GM12864 (cell line): ENCODE measurements around the gene CPSF7.
A peak's percentile ranks its signal among the peaks of the same experiment; 100 is the strongest.

ENCODE experiments used
- DNase-seq: peaks from one replicate; pipeline ENCODE4 v3.0.0-alpha.2; 2011; ENCODE audit warnings: low read depth
- H3K4me3 ChIP-seq: 2 replicates; pipeline ENCODE4 v1.5.1; 2011; ENCODE audit warnings: mild to moderate bottlenecking, low read depth, low read length, control low read depth
- CTCF ChIP-seq: IDR thresholded peaks from 2 replicates; pipeline ENCODE4 v1.5.1; 2011; ENCODE audit warnings: low read depth, mild to moderate bottlenecking, moderate library complexity, low read length, control low read depth, inconsistent platforms; ENCODE audit errors: missing control alignments

CPSF7 gene

DNA sequence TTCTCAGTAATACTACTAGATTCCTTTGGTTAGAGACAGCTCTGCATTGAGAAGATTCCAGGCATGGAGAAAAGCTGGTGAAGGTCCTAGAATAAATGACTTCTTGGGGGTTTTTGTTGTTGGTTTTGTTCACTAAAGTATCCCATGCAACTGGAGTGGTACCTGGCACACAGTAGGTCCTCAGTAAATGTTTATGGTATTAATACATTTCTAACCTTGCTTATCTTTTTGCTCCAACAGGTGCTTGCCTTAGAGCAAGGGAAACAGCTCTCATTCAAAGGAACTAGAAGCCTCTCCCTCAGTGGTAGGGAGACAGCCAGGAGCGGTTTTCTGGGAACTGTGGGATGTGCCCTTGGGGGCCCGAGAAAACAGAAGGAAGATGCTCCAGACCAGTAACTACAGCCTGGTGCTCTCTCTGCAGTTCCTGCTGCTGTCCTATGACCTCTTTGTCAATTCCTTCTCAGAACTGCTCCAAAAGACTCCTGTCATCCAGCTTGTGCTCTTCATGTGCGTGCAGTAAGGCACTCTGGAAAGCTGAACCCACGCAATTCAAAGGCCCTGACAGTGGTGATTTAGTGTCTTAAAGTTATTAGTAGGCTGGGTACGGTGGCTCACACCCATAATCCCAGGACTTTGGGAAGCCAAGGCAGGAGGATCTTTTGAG lies 65.6 kb downstream of the CPSF7 start:
- no peak overlapping the region for H3K4me3 ChIP-seq
- TF ChIP-seq CTCF, result no peak
- DNase-seq, result no peak

- H3K4me3 ChIP-seq, result peak overlapping the region; percentile 80
- TF ChIP-seq CTCF, result no peak
- DNase-seq, result no peak
Measured at GRCh38 chr11:61362542-61362875, 67.3 kb downstream of the CPSF7 start.

GRCh38 chr11:61361741-61362541 lies 67.8 kb downstream of the CPSF7 start, which contains the start of the genes CYB561A3 and TMEM138:
Gene CYB561A3 (minus strand): TSS chr11:61361882. CDS start chr11:61356713, 5,169 bp downstream.
Gene TMEM138 (plus strand): TSS chr11:61362374. CDS start chr11:61364391, 2,017 bp downstream.
- no peak for TF ChIP-seq CTCF
- peak within 1 kb of the TSS; percentile 80 for H3K4me3 ChIP-seq

GRCh38 chr11:61361237-61361740 lies 68.5 kb downstream of the CPSF7 start:
- no peak for DNase-seq
- peak overlapping the region; percentile 80 for H3K4me3 ChIP-seq
- no peak for TF ChIP-seq CTCF

More at GRCh38 chr11:61361741-61362541, 67.8 kb downstream of the CPSF7 start, which contains the start of the genes CYB561A3 and TMEM138:
- DNase-seq, result peak; percentile 91

DNA sequence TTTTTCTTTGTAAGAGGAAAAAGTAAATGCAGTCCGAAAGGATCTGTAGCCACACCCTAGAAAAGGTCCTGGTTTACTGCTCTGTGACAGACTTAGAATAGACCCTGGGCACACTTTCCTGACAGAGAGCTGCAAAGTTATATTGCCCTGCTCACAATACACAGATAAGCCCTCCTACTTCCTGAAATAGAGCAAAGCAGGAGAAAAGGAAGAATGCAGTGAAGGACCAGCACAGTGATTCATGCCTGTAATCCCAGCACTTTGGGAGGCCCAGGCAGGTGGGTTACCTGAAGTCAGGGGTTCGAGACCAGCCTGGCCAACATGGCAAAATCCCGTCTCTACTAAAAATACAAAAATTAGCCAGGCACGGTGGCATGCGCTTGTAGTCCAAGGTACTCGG lies 70.3 kb downstream of the CPSF7 start:
- no peak for DNase-seq
- peak overlapping the region; percentile 5 for H3K4me3 ChIP-seq
- no peak for TF ChIP-seq CTCF

DNA sequence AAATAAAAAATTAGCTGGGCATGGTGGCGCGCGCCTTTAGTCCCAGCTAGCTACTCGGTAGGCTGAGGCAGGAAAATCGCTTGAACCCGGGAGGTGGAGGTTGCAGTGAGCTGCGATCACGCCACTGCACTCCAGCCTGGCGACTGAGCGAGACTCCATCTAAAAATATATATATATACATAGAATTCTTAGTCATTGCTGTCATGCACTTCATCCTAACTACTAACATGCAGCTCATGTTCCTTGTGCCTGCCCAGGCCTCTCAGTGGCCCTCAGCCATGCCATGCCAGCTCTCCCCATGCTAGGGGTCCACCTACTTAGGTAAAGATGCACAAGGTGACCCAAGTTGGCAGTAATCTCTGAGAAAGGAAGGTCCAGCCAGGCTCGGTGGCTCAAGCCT lies 71.2 kb downstream of the CPSF7 start:
- TF ChIP-seq CTCF, result no peak
- H3K4me3 ChIP-seq, result no peak overlapping the region; the same call in 1 of the 2 replicates
- DNase-seq, result no peak

DNA sequence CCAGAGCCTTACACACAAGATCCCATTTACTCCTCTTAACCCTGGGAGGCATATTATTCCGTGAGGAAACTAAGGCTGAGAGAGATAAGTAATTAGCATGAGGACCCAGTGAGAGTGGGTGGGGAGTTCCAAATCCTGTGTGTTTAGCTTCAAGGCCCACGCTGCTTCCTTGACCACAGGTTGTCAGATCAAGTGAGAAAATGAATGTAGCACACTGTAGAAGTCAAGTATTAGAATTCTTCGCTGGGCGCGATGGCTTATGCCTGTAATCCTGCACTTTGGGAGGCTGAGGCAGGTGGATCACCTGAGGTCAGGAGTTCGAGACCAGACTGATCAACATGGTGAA lies 71.9 kb downstream of the CPSF7 start:
- DNase-seq, result no peak
- no peak for TF ChIP-seq CTCF
- no peak overlapping the region; the same call in 1 of the 2 replicates for H3K4me3 ChIP-seq
